Measurements from ENCODE around the gene SMG9. TPM values are rescaled to one million over a fixed set of nuclear protein-coding genes. Genes with fewer than 3 reads are reported as not detected.

Gene SMG9
- total RNA-seq, 1 experiment from 2014 or later = 52.2 TPM

DNA sequence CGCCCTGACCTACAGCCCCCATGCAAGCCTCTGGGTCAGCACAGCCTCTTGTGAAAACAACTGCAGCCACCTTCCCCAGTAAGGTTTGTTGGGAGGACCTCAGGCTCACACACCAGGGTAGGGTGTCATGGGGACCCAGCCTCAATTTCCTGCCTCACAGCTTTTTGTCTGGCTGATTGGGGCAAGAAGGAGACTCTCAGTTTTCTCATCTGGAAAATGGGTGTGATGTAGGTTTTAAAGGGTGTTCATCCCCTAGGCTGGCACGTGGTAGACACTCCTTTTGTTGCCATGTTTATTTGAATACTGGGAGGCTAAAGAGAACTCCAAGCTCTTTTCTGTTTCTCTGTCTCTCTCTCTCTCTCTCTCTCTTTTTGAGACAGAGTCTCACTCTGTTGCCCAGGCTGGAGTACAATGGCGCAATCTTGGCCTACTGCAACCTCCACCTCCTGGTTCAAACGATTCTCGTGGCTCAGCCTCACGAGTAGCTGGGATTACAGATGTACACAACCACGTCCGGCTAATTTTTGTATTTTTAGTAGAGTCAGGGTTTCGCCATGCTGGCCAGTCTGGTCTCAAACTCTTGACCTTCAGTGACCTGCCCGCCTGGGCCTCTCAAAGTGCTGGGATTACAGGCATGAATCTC, 66.6 kb downstream of the SMG9 start:
- peaks cover 0 to 2% (median 0%) of the 10 kb centered on the region in 3 experiments; a peak in 1 of 7 replicates for H3K36me3 Mint-ChIP-seq (ENCODE audit: insufficient read depth in 1 of 3, low read depth in 3 of 3)
- Histone ChIP-seq H3K23ac (ENCODE audit: insufficient read length, low read depth, low read length) (no peak overlapping the region), H3K9me3 (ENCODE audit: control insufficient read depth, low read depth, low read length) (no peaks in the 10 kb centered on the region), H3K79me2 (ENCODE audit: insufficient read depth, low read length) (no peaks in the 10 kb centered on the region), H2BK5ac (ENCODE audit: insufficient read length, low read length) (no peak overlapping the region), H2AFZ (ENCODE audit: low read length) (no peak overlapping the region), H3K27ac (ENCODE audit: insufficient read length, low read depth, low read length) (no peak overlapping the region), H3K18ac (ENCODE audit: insufficient read length, low read depth, low read length) (no peak overlapping the region), H4K8ac (replicated peaks; ENCODE audit: insufficient read length, low read depth, low read length) (no peak overlapping the region), H3K27me3 (ENCODE audit: insufficient read depth, low read length) (no peaks in the 10 kb centered on the region), H2AK5ac (ENCODE audit: insufficient read length, low read length) (no peak overlapping the region), H3K4me2 (ENCODE audit: insufficient read depth, insufficient read length, low read length) (no peak overlapping the region), H3T11ph (ENCODE audit: low read length) (no peak overlapping the region), H2BK20ac (ENCODE audit: low read depth, low read length, poor library complexity, severe bottlenecking) (no peak overlapping the region), H3K4ac (ENCODE audit: low read depth, low read length) (no peak overlapping the region), H2BK15ac (ENCODE audit: low read depth, low read length) (no peak overlapping the region), H3K23me2 (ENCODE audit: insufficient read length, low read depth, low read length, poor library complexity, severe bottlenecking) (no peaks in the 10 kb centered on the region), H4K91ac (ENCODE audit: insufficient read length, low read depth, low read length) (no peak overlapping the region), H2BK120ac (ENCODE audit: low read depth, low read length, poor library complexity, severe bottlenecking) (no peak overlapping the region), H3K4me1 (ENCODE audit: insufficient read depth, low read length) (no peaks in the 10 kb centered on the region; the same call in 1 of the 2 replicates), H3K14ac (ENCODE audit: insufficient read depth, low read length) (no peak overlapping the region), H4K20me1 (ENCODE audit: control insufficient read depth, insufficient read depth, insufficient read length) (no peaks in the 10 kb centered on the region), H3K56ac (ENCODE audit: insufficient read length, low read depth, low read length) (no peak overlapping the region), H4K5ac (ENCODE audit: insufficient read length, low read depth, low read length) (no peak overlapping the region), H3K79me1 (ENCODE audit: insufficient read depth, low read depth, low read length, poor library complexity, severe bottlenecking) (no peaks in the 10 kb centered on the region), H3K9ac (ENCODE audit: extremely low read depth, insufficient read length, low read length) (no peak overlapping the region), H2BK12ac (ENCODE audit: insufficient read length, low read depth, low read length) (no peak overlapping the region)
- H3K27ac Mint-ChIP-seq = no peak overlapping the region
- no peak overlapping the region for H3K4me3 Mint-ChIP-seq
- peaks cover 6 to 21% of the 10 kb centered on the region in 2 experiments; a peak in 4 of 5 replicates for H3K9me3 Mint-ChIP-seq
- no peak for DNase-seq
- WGBS (ENCODE audit: extremely low coverage, insufficient read length, low lambda C conversion rate) = no CpG with 5 or more reads among the region's 10 CpGs
- H3K4me1 Mint-ChIP-seq = peaks cover 13 to 24% of the 10 kb centered on the region in 2 experiments
- TF ChIP-seq, protein P1, sequence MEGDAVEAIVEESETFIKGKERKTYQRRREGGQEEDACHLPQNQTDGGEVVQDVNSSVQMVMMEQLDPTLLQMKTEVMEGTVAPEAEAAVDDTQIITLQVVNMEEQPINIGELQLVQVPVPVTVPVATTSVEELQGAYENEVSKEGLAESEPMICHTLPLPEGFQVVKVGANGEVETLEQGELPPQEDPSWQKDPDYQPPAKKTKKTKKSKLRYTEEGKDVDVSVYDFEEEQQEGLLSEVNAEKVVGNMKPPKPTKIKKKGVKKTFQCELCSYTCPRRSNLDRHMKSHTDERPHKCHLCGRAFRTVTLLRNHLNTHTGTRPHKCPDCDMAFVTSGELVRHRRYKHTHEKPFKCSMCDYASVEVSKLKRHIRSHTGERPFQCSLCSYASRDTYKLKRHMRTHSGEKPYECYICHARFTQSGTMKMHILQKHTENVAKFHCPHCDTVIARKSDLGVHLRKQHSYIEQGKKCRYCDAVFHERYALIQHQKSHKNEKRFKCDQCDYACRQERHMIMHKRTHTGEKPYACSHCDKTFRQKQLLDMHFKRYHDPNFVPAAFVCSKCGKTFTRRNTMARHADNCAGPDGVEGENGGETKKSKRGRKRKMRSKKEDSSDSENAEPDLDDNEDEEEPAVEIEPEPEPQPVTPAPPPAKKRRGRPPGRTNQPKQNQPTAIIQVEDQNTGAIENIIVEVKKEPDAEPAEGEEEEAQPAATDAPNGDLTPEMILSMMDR (conservative IDR thresholded peaks at IDR 0.05) = no peak
- H3K27me3 Mint-ChIP-seq (ENCODE audit: low read depth) = peaks cover 7% of the 10 kb centered on the region

Data from H9 (cell line).